ENCODE results near the gene FGF14. TPM values are rescaled to one million over a fixed set of nuclear protein-coding genes. Genes with fewer than 3 reads are reported as not detected.

The FGF14 gene
- total RNA-seq, 1 experiment from 2014 or later, result not detected

DNA sequence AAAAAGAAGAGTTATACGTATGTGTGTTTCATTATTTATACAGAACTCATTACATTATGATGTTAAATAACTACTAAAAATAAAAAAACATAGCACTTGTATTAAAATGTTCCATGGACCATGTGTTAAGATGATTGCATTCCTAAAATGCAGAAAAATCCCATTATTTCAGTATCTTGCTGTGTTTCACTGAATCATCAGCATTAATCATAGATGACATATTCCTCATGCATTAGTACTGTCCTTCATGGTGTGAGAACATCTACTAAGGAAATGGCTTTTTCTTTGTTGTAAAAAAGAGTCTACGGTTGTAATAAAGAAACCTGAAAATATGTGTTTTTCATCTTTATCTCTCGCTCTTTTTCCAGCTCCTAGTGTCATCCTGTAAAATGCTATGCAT is 416.5 kb downstream of the FGF14 start:
- no peak for DNase-seq (ENCODE audit: low read depth)

GRCh38 chr13:101982903-101983302 is 418.9 kb downstream of the FGF14 start:
- no peak for DNase-seq (ENCODE audit: low read depth)

- DNase-seq (ENCODE audit: low read depth), result no peak
Observed at GRCh38 chr13:101979825-101980224, 422.0 kb downstream of the FGF14 start.

DNA sequence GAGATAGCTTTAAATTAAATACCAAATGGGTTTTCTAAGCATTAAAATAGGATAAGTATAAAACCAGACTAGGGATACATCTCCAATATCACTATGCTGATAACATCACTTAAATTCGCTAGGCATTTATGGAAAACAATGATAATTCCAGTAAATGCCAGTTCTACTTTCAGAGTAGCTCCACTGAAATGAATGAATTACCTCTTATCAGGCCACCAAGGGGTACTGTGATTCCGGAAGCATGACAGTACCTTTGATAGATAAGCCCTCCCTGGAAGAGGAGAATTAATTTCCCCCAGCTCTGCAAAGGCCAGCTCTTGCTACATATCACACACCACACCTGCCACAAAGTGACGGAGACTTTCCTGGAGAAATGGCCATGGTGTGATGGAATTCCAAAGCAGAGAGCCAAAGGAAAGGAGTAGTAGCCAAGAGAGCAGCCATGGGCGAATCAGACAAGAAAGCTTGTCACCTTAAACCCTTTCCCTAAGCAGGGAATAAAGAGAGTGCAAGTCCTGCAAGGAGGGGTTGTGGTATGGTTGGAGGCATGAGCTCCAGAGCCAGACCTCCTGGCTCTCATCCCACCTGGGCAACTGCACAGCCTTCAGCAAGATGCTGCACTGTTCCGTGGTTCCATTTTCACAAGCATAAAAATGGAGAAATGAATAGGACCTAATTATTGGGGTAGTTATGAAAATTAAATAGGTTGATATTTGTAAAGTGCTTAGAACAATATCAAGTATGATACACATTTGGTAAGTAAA is 423.1 kb downstream of the FGF14 start:
- no peak for DNase-seq (ENCODE audit: low read depth)

DNA sequence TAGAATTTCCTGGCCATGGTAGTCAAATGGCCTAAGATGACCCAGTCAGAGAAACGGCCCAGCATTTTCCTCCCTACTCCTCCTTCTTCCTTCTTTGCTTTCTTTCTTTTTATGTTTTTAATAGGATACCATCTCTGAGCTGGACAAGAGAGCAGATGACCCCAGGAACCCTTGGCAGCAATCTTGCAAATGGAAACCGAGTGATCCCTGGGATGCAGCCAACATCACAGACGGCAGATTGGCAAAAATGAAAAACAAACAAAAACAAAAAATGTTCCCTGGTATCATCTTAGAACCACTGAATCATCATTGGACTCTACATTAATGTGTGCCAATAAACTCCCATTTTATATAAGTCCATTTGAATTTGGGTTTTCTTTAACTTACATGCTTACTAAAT is 424.4 kb downstream of the FGF14 start:
- no peak for DNase-seq (ENCODE audit: low read depth)

DNA sequence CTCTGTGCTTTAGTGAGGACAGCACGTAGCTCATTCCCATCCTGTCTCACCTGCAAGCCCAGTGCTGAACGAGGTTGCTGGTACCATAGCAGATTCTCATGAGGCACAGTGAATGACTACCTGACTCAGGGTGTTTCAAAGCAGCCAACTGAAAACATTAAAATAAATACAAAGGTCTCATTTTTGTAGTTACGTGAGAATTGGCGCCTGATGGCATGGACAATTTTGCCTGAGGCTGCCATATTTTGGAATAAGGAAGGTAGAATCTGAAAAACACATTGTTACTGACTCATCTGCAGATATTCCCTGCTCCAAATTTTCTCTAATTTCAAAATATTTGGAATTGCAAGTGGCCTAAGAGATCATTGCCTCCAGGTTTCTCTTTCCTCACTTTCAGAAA is 429.7 kb downstream of the FGF14 start:
- DNase-seq (ENCODE audit: low read depth), result no peak

DNA sequence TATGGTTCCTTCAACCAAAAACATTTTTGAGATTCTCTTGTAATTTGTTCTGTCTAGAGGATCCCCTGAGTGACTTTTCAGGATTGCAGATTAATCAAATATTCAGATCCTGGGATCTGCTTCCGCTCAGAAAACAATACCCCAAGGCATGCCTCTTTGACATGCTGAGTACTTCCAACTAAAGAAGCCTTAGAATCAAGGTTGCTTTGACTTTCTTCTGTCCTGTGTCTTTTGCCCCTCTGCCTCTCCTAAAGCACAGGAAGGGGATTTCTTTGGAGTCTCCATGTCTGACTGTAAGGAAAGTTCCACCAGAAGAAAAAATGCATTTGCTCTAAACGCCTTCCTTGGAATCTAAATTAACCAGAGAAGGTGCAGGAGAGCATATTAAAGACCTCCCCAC is 431.5 kb downstream of the FGF14 start:
- DNase-seq (ENCODE audit: low read depth), result no peak

- DNase-seq (ENCODE audit: low read depth), result no peak
Observed at GRCh38 chr13:101967781-101968180, 434.1 kb downstream of the FGF14 start.

- DNase-seq (ENCODE audit: low read depth), result no peak
Observed at GRCh38 chr13:101967216-101967615, 434.6 kb downstream of the FGF14 start.

- DNase-seq (ENCODE audit: low read depth), result no peak
Observed at GRCh38 chr13:101965096-101965495, 436.8 kb downstream of the FGF14 start.

DNA sequence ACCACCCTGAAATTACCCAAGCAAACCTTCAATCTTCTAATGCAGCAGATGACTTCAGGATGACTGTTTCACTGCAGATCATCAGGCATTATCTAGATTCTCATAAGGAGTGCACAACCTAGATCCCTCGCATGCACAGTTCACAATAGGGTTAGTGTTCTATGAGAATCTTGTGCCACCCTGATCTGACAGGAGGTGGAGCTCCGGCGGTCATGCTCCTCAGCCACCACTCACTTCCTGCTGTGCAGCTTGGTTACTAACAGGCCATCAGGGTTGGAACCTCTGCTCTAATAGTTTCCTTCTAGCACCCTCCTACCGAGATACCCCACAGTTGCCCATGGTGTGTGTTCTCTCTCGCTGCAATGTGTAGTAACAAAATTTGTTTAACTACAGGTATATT is 442.8 kb downstream of the FGF14 start:
- DNase-seq (ENCODE audit: low read depth), result no peak

DNA sequence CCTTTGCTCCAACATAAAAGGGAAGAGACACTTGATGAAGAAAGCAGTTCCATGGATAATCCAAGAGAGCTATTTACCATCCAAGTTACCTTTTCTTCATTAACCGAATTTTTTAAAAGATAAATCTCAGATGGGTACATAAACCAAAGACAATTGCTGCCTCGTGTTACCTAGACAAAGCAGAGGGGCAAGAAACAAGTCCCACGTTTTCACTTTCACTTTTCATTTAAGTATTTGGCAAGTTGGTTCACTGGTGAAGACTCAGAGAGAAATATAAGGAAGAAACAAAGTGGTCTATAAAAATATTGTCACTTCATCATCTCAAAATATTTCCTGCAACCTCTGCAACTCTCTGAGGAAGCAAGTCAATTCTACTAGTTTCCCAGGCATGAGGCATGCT is 446.1 kb downstream of the FGF14 start:
- DNase-seq (ENCODE audit: low read depth), result no peak

GRCh38 chr13:101951114-101951513 is 450.7 kb downstream of the FGF14 start:
- DNase-seq (ENCODE audit: low read depth), result no peak

- no peak for DNase-seq (ENCODE audit: low read depth)
Observed at GRCh38 chr13:101949681-101950080, 452.2 kb downstream of the FGF14 start.

DNA sequence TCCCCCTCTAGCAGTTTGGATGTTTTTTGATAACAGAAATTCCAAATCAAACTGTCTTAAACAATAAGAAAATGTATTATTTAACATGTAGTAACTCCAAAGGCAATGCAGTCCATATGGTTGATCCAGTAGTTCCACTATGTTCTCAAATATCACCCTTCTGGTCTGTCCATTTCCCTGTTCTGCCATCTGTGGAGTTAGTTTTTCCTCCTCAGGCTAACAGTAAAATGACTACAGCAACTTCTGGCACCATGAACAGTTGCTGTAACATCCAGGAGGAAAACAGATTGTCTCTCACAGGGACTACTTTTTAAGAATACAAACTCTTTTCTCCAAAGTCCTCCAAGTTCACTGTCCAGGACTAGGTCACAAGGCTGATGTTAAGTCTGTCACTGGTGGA is 455.4 kb downstream of the FGF14 start:
- no peak for DNase-seq (ENCODE audit: low read depth)

DNA sequence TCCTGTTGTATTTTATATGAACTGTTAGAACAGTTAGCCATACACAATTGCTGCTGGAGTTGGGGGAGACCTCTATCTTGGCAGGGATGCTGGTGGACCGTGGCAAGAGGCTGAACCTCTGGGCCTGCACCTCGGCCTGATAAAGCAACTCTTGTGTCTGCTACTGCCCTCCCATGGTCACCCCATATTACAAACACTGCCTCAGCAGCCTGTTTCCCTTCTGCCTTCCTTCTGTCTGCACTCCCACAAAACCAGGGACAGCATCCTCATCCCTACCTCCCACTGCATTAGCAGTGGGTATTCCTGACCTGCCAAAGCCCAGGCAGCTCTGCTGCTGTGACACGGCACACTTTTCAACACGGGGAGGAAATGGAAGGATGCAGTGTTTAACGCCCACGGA is 456.4 kb downstream of the FGF14 start:
- DNase-seq (ENCODE audit: low read depth), result no peak

GRCh38 chr13:101944521-101944920 is 457.3 kb downstream of the FGF14 start:
- peak; percentile 7 for DNase-seq (ENCODE audit: low read depth)

- DNase-seq (ENCODE audit: low read depth), result no peak
Observed at GRCh38 chr13:101942535-101943157, 459.2 kb downstream of the FGF14 start.

DNA sequence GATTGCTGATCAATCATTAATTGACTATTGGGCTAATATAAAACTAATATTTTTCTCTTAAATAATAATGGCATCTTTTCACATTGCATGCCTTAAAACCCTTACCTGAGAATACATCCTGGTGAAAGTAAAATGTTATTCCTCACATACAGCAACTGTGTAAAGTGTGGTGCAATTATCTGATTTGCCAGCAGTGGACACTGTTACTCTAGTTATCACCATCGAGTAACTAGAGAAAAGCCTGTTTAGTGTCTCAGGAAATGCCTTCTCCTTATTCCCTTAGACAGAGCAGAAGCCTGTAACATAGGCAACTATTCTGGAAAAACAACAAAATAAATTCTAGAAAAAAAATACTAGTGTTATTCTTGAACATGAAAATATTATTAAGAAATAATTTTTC is 459.8 kb downstream of the FGF14 start:
- DNase-seq (ENCODE audit: low read depth), result peak; percentile 18

DNA sequence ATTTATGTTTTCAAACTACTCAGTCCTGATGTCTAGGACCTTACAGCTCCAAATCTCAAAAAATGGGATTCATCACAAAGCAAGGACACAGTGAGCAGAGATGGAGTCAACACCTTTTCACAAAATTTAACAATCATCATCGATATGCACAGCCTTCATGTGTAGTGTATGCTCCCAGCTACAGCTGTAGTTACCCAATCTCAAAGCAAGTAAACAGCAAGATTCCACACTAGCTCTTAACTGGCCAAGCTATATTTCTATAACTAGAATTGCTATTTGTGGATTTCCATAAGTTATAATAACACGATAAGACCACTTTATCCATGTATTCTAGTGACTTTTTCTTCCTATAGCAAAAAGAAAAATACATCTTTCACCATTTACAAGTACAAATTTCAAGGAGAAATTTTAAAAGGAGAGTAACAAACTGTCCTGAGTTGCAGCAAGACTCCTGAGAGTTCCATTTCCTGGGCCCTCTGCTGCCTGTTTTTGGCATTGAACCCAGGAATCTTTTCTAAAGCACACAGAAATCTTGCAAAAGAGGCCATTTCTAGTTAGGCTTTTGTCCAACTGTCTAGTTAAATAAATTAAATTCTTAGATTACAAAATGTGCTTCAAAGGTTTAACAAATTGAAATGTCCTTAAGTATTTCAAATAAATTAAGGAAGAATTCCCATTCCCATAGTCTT is 460.6 kb downstream of the FGF14 start:
- DNase-seq (ENCODE audit: low read depth), result peak; percentile 7

GRCh38 chr13:101939370-101939769 is 462.5 kb downstream of the FGF14 start:
- no peak for DNase-seq (ENCODE audit: low read depth)

GRCh38 chr13:101935828-101936227 is 466.0 kb downstream of the FGF14 start:
- DNase-seq (ENCODE audit: low read depth), result no peak

DNA sequence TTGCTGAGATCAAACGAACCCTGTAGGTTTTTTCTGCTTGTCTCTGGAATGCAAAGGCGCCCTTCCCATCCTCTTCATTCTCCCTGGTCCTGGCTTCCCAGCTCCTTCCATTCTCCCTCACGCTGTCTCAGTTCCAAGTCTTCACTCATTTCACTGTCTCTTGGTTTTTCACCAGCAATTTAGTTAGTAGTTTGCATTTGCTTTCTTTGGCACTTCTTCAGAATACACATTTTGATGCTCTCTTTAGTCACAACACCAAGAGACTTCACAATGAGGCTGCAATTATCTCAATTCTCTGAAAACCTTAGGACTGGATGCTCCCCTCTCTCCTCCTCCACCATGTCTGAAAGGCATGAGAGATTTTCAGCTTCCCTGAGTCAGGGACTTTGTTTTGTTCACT is 470.7 kb downstream of the FGF14 start:
- no peak for DNase-seq (ENCODE audit: low read depth)

Measured in M059J (cell line).